NB4 (cell line): ENCODE results near the gene C1orf141.
"Not testable (repeated sequence)": the region's sequence is repeated elsewhere in the genome, so short reads cannot be mapped to it uniquely, and the experiment has no call there.

ENCODE experiments used
- POLR2A ChIP-seq: IDR thresholded peaks from 2 replicates; pipeline ENCODE4 v1.6.1; 2011; ENCODE audit warnings: mild to moderate bottlenecking; ENCODE audit not compliant: insufficient read length; ENCODE audit errors: extremely low read depth
- TF ChIP-seq, protein P1 (sequence below): IDR thresholded peaks from one replicate; pipeline ENCODE4 v1.5.1; 2012; ENCODE audit warnings: low read depth, low read length

DNA sequence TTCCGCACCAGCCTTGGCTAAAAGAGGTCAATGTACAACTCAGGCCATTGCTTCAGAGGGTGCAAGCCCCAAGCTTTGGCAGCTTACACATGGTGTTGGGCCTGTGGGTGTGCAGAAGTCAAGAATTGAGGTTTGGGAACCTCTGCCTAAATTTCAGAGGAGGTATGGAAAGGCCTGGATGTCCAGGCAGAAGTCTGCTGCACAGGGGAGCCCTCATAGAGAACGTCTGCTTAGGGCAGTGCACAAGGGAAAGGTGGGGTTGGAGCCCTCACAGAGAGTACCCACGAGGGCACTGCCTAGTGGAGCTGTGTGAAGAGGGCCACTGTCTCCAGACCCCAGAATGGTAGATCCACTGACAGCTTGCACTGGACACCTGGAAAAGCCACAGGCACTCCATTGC lies 67.1 kb downstream of the C1orf141 start:
- TF ChIP-seq, protein P1, sequence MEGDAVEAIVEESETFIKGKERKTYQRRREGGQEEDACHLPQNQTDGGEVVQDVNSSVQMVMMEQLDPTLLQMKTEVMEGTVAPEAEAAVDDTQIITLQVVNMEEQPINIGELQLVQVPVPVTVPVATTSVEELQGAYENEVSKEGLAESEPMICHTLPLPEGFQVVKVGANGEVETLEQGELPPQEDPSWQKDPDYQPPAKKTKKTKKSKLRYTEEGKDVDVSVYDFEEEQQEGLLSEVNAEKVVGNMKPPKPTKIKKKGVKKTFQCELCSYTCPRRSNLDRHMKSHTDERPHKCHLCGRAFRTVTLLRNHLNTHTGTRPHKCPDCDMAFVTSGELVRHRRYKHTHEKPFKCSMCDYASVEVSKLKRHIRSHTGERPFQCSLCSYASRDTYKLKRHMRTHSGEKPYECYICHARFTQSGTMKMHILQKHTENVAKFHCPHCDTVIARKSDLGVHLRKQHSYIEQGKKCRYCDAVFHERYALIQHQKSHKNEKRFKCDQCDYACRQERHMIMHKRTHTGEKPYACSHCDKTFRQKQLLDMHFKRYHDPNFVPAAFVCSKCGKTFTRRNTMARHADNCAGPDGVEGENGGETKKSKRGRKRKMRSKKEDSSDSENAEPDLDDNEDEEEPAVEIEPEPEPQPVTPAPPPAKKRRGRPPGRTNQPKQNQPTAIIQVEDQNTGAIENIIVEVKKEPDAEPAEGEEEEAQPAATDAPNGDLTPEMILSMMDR = not testable (repeated sequence)
- not testable (repeated sequence) for TF ChIP-seq POLR2A
